HEK293T (cell line): ENCODE measurements around the gene POLR2E.

Experiments used
- CTBP1 ChIP-seq: fragments of 450-650 bp; IDR thresholded peaks from 2 replicates; pipeline ENCODE4 v1.6.1; 2016; ENCODE audit warnings: borderline replicate concordance
- FOXA1 ChIP-seq: fragments of 450-650 bp; IDR thresholded peaks from 2 replicates; pipeline ENCODE4 v1.6.1; 2016; ENCODE audit warnings: mild to moderate bottlenecking
- FOXK2 ChIP-seq: fragments of 450-650 bp; IDR thresholded peaks from 2 replicates; pipeline ENCODE4 v1.6.1; 2016; ENCODE audit warnings: mild to moderate bottlenecking
- NFRKB ChIP-seq: fragments of 450-650 bp; IDR thresholded peaks from 2 replicates; pipeline ENCODE4 v1.6.1; 2016; ENCODE audit warnings: mild to moderate bottlenecking, moderate library complexity
- TARDBP ChIP-seq: fragments of 450-650 bp; IDR thresholded peaks from 2 replicates; pipeline ENCODE4 v1.6.1; 2016
- ZNF384 ChIP-seq: fragments of 450-650 bp; IDR thresholded peaks from 2 replicates; pipeline ENCODE4 v1.6.1; 2016

GRCh38 chr19:1090731-1091543 lies 4.2 kb downstream of the POLR2E start:
- no peak for TF ChIP-seq FOXK2
- no peak for TF ChIP-seq ZNF384
- TF ChIP-seq NFRKB, result no peak
- TF ChIP-seq FOXA1, result no peak
- no peak for TF ChIP-seq TARDBP
- no peak for TF ChIP-seq CTBP1
